Adipose tissue (tissue), 3 donors: ENCODE data around the gene SF3B5. TPM values are rescaled to one million over a fixed set of nuclear protein-coding genes. Genes with fewer than 3 reads are reported as not detected.
A peak's percentile ranks its signal among the peaks of the same experiment; 100 is the strongest.
"Not testable (repeated sequence)": the region's sequence is repeated elsewhere in the genome, so short reads cannot be mapped to it uniquely, and the experiment has no call there.

Experiments used
- H3K27ac ChIP-seq: one replicate; pipeline ENCODE4 v1.5.1; 2013; ENCODE audit warnings: low read depth, low read length
- WGBS, 3 donors: extraction: QIAGEN DNeasy Blood & Tissue Kit; methylation state at CpG; one replicate each; pipeline ENCODE4 v1.1.7; 2013; 5-methylcytosine and 5-hydroxymethylcytosine counted together
- polyA plus RNA-seq, 3 donors: library from polyadenylated mRNA; stranded (reverse); fragments of 200-250 nt; gene quantifications; one replicate each; pipeline ENCODE4 v1.2.3, GENCODE V29; 2013
- donor health status: healthy with polysubstance abuse.
- donor health status: Bipolar disorder and iron deficiency.
- donor health status: healthy.

Gene SF3B5
- polyA plus RNA-seq, 3 donors = 136 to 185 (median 177) TPM

GRCh38 chr6:144113366-144113765 is 18.0 kb upstream of the SF3B5 start:
- no peak overlapping the region for H3K27ac ChIP-seq
- 92 to 94% (median 94%) methylated on average over 6 of the region's 6 CpGs for WGBS, 3 donors

- WGBS, 3 donors = 76 to 90% (median 78%) methylated on average over 5 of the region's 5 CpGs
- peak overlapping the region; percentile 20 for H3K27ac ChIP-seq
Observed at GRCh38 chr6:144110210-144110609, 14.8 kb upstream of the SF3B5 start.

- no peak overlapping the region for H3K27ac ChIP-seq
- 73 to 77% (median 75%) methylated on average over 1 of the region's 1 CpG for WGBS, 3 donors
Observed at GRCh38 chr6:144106206-144106605, 10.8 kb upstream of the SF3B5 start.

GRCh38 chr6:144104898-144105487 is 9.6 kb upstream of the SF3B5 start:
- no peak overlapping the region for H3K27ac ChIP-seq
- WGBS, 3 donors = 0% methylated on average over 2 of the region's 2 CpGs

GRCh38 chr6:144104488-144104887 is 9.1 kb upstream of the SF3B5 start:
- H3K27ac ChIP-seq = no peak overlapping the region
- 48 to 62% (median 54%) methylated on average over 4 of the region's 4 CpGs for WGBS, 3 donors

GRCh38 chr6:144103026-144103563 is 7.7 kb upstream of the SF3B5 start:
- 76 to 82% (median 78%) methylated on average over 4 of the region's 4 CpGs for WGBS, 3 donors
- H3K27ac ChIP-seq = no peak overlapping the region

- 74 to 88% (median 86%) methylated on average over 3 of the region's 3 CpGs for WGBS, 3 donors
- no peak overlapping the region for H3K27ac ChIP-seq
Observed at GRCh38 chr6:144098993-144099392, 3.6 kb upstream of the SF3B5 start.

- WGBS, 3 donors = 1% methylated on average over 19 of the region's 19 CpGs
- peak overlapping the region; percentile 15 for H3K27ac ChIP-seq
Observed at GRCh38 chr6:144094731-144095133, 641 bp downstream of the SF3B5 start.

GRCh38 chr6:144093658-144094057 is 1.7 kb downstream of the SF3B5 start:
- WGBS, 3 donors = 90 to 97% (median 95%) methylated on average over 7 of the region's 7 CpGs
- H3K27ac ChIP-seq = no peak overlapping the region

GRCh38 chr6:144093236-144093635 is 2.1 kb downstream of the SF3B5 start:
- 74 to 90% (median 90%) methylated on average over 2 of the region's 2 CpGs for WGBS, 3 donors
- no peak overlapping the region for H3K27ac ChIP-seq

GRCh38 chr6:144090384-144090783 is 5.0 kb downstream of the SF3B5 start:
- H3K27ac ChIP-seq = no peak overlapping the region
- WGBS, 3 donors = 48 to 72% (median 66%) methylated on average over 4 of the region's 4 CpGs

GRCh38 chr6:144087789-144088426 is 7.5 kb downstream of the SF3B5 start:
- WGBS, 3 donors = 70 to 79% (median 75%) methylated on average over 13 of the region's 13 CpGs
- H3K27ac ChIP-seq = no peak overlapping the region

- no peak overlapping the region for H3K27ac ChIP-seq
- WGBS, 3 donors = 95 to 97% (median 96%) methylated on average over 3 of the region's 3 CpGs
Observed at GRCh38 chr6:144086959-144087358, 8.4 kb downstream of the SF3B5 start.

- no peak overlapping the region for H3K27ac ChIP-seq
- WGBS, 3 donors = 74 to 93% (median 93%) methylated on average over 1 of the region's 1 CpG
Observed at GRCh38 chr6:144083172-144083571, 12.2 kb downstream of the SF3B5 start.

GRCh38 chr6:144082412-144082811 is 13.0 kb downstream of the SF3B5 start:
- 90 to 96% methylated on average over 3 of the region's 3 CpGs; no CpG with 5 or more reads in 1 of the 3 donors for WGBS, 3 donors

GRCh38 chr6:144077871-144078270 is 17.5 kb downstream of the SF3B5 start:
- 71 to 75% (median 74%) methylated on average over 2 of the region's 2 CpGs for WGBS, 3 donors
- no peak overlapping the region for H3K27ac ChIP-seq

More at GRCh38 chr6:144082412-144082811, 13.0 kb downstream of the SF3B5 start:
- not testable (repeated sequence) for H3K27ac ChIP-seq

GRCh38 chr6:144075875-144076274 is 19.5 kb downstream of the SF3B5 start:
- H3K27ac ChIP-seq = no peak overlapping the region
- 88 to 93% (median 89%) methylated on average over 1 of the region's 1 CpG for WGBS, 3 donors

GRCh38 chr6:144075187-144075586 is 20.2 kb downstream of the SF3B5 start:
- WGBS, 3 donors = 70 to 79% (median 72%) methylated on average over 3 of the region's 3 CpGs

GRCh38 chr6:144073024-144073423 is 22.3 kb downstream of the SF3B5 start:
- H3K27ac ChIP-seq = no peak overlapping the region

More at GRCh38 chr6:144075187-144075586, 20.2 kb downstream of the SF3B5 start:
- no peak overlapping the region for H3K27ac ChIP-seq

GRCh38 chr6:144069506-144069905 is 25.9 kb downstream of the SF3B5 start:
- no peak overlapping the region for H3K27ac ChIP-seq
- 69 to 82% (median 79%) methylated on average over 3 of the region's 3 CpGs for WGBS, 3 donors

More at GRCh38 chr6:144073024-144073423, 22.3 kb downstream of the SF3B5 start:
- 60 to 81% (median 80%) methylated on average over 3 of the region's 3 CpGs for WGBS, 3 donors
